HG03175 (cell line): ENCODE results near the gene DLG5.

Source experiments
- ATAC-seq: cut with Tn5 transposase; IDR thresholded peaks from one replicate; pipeline ENCODE4 v1.9.1; 2021; ENCODE audit warnings: mild to moderate bottlenecking, moderate library complexity; ENCODE audit not compliant: unreplicated experiment

Gene DLG5

GRCh38 chr10:77823811-77824542 is 102.6 kb downstream of the DLG5 start:
- no peak for ATAC-seq

GRCh38 chr10:77821551-77821950 is 105.0 kb downstream of the DLG5 start:
- ATAC-seq: no peak

- no peak for ATAC-seq
These were observed 105.5 kb downstream of the DLG5 start for GRCh38 chr10:77821036-77821435.

GRCh38 chr10:77820349-77820748 is 106.2 kb downstream of the DLG5 start:
- ATAC-seq: no peak

DNA sequence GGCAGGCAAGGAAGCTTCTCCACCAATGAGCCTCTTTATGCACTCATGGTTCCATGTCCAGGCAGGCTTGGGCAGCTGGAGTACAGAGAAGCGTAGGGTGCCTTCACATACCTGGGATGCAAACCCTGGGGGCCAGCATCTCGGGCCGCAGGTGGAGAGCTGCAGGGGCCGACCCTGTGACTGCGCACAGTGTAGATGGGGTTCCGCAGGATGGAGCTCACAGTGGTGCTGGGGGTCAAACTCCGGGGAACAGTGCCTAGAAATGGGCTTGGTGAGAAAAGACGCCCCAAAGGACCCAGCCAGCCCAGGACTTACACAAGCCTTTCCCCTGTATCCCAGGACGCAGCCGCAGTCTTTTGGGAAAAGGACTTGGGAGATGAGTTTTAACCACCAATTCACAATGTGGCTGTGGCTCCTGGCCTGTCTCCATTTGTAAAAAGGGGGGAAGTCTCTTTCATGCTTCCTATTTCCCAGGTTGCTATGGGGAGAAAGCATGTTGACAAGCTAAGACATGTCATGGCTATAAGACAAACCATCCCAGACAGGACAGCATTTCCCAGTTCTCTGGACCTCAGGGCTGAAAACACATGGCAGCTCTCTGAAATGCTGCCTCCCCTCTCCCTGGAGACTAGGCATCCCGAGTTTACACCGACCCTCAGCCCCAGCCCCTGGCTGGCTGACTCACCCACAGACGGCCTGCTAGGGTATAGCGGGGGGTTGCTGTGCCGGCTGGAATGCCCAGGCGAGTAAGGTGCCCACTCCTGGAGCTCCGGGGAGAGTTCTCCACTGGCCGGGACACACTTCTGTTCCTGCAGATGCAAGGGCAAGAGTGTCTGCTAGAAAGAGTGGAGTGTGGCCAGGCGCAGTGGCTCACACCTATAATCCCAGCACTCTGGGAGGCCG is 107.1 kb downstream of the DLG5 start:
- ATAC-seq: no peak

DNA sequence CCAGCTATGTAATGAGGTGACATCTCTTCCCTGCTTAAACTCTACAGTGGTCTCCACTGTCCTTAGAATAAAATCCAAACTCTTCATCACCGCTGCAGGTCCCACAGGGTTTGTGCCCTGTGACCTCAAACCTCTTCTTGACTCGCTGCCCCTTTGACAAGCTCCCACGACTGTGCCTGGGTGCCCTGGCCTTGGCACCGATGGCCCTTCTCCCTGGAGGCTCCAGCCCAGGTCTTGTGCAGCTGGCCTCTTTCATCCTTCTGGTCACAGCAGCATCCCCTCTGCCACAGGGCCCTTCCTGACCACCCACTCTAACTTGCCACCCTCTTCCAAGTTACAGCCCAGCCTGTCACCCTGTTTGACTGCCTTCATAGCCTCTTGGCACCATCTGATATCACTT is 108.2 kb downstream of the DLG5 start:
- ATAC-seq: no peak

- no peak for ATAC-seq
These were observed 109.0 kb downstream of the DLG5 start for GRCh38 chr10:77817541-77817940.

DNA sequence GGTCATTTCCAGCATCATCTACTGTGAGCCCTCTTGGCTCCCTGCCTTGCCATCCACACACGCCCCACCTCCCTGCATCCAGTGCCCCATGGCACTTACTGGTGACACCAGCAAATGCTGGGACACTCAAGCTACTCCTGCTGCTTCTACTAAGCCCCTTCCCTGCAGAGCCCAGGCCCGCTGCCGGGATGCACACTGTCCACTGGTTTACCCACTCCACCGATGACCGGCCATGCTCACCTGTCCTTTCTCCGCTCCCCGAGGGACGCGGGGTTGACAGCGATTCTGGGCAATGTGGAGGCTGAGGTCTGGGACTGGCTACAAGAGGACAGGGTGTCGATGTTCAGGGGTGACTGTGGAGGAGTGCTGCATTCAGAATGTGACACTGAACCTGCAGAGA is 110.2 kb downstream of the DLG5 start:
- no peak for ATAC-seq

DNA sequence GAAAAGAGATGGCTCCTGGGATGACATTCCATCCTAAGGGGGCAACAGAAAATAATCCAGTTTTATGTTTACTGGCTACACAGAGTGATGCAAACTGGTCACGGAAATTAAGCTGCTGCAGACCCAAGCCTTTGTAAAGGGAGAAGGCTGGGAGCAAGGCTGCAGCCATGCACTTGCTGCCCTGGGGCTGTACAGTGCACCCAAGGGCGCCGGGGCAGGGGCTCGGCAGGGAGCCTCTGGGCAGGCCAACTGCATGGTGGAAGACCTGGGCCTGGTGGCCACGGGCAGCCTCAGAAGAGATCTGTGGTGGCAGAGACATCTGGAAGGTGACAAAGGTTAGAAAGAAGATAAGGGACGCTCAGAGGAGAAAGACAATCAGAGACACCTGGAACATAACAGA is 113.8 kb downstream of the DLG5 start:
- ATAC-seq: no peak

DNA sequence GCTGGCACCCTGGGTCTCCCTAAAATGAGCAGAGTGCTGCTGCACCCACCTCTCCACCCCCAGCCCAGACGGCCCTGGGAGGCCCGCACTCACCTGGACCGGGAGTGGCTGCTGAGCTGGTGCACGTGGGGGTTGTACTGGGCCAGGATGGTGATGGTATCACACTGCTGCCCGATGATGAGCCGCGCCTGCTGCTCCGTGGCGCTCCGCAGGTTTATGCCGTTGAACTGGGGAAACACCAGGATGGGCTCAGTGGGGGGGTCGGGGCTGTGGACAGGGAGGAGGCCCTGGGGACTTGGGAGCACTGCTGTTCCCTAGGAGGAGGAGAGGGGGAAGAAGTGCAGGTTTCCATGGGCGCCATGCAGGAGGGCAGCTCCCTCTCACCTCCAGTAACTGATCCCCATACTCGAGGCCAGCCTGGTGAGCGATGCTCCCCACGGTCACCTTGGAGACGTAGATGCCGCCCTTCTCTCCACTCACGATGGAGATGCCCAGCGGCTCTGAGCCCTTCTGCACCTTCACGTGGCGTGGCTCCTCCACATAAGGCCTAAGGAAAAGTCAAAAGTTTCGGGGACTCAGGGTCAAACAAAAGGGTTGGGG is 114.6 kb downstream of the DLG5 start:
- no peak for ATAC-seq

DNA sequence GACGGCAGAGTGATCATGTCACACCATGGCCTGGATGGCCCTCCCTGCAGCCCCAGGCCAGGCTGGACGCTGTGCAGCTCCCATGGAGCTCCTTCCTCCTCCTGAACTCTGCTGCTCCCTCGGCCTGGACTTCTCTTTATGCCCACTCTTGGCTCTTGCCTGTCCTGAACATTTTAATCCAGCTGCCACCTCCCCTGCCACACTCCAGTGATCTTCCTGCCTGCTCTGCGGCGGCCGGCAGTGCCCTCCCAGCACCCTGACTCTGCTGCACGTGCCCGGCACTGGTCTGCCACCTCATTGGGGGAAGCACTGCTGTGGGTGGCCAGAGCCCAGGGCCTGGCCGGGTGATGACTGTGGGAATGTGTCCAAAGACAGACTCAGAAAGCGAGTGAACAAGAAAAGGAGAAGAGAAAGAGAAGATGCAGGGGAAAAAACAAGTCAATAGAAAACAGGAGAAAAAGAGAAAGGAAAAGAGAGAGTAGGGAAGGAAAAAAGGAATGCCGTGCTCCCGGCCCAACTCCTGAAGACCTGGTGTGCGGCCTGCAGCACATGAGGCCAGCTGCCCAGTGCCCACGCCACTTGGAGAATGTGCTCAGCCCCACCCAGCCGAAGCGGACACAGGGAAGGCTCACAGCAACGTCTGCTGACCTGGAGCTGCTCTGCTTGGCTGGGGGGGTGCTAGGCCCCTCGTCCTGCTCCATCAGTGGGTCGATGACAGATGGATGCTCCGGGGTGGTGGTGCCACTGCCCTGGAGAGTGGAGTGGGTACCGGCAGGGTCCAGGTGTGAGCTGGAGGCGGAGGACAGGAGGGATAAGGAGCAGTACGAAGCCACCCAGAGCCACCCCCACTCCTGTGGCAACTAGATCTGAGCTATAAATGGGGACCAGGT is 115.9 kb downstream of the DLG5 start:
- ATAC-seq: no peak

- no peak for ATAC-seq
These were observed 117.2 kb downstream of the DLG5 start for GRCh38 chr10:77809336-77809735.

DNA sequence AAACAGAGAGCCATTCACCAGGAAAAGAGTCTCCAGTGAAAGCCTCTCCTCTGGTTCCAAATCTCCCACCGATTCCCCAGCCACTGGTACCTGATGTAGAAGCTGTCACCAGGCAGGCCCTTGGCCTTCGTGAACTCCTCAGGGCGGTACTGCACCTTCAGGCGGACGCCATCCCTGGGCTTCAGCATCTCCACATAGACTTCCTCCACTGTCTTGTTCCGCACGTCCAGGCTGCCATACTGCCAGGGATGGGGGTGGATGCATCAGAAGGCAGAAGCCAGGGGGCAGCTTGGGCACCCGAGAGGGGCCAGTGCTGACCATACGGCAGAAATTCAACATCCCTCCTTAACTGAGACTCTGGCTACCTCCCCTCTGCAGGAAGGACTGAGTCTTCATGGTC is 118.8 kb downstream of the DLG5 start:
- ATAC-seq: no peak

DNA sequence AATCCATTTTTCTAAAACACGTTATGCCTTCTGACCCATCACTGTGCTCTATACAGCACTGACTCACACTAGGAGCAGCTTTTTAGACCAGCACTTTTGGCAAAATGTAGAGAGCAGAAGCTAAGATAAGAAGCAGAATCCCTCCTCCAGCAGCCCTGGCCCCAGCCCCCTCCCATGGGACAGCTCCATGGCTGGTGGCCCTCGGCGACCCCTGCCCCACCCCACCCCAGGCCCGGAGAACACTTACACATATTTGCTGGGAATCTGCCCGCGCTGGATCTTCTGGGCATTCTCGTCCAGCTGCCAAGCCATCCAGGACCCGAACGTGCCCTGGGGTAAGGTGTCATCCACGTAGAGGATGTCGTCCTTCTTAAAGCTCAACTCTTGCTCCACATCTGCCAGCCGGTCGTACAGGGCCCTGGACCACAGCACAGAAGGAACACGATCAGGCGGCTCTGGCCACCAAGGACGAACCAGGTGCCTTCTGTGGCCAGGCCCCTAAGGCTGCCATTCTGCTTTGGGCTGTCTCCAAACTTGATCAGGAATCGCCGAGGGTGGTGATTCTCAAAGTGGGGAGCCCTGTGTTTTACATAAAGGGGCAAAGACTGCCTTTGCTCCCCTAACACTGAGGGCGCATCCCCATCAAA is 119.9 kb downstream of the DLG5 start:
- ATAC-seq: no peak

GRCh38 chr10:77805676-77806075 is 120.9 kb downstream of the DLG5 start:
- ATAC-seq: no peak

- no peak for ATAC-seq
These were observed 122.2 kb downstream of the DLG5 start for GRCh38 chr10:77804371-77804770.

GRCh38 chr10:77801474-77802161 is 124.9 kb downstream of the DLG5 start:
- ATAC-seq: no peak

DNA sequence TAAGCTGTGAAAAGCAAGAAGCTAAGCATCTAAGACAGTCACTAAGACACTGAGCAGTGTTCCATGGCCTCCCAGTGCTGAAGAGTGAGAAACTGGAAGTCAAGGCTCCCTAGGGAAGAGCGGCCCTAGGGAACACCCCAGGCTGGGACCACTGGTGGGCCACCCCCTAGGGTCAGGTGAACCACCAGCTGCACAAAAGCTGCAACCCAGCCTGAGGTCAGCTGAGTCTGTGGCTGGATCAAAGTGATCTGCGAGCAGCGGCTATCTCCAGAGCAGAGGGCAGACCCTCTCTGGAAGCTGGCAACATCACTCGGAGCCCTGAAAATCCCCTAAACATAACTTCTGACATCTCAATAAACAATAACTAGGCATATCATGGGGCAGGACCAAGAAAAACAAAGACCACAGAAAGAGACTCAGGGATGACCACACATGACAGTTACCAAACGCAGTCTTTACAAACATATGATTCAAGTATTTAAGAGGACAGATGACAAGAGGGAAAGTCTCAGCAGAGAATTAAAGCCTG is 125.8 kb downstream of the DLG5 start:
- ATAC-seq: no peak

- ATAC-seq: no peak
These were observed 126.2 kb downstream of the DLG5 start for GRCh38 chr10:77800320-77800719.
